ENCODE results near the gene EMC9.

DNA sequence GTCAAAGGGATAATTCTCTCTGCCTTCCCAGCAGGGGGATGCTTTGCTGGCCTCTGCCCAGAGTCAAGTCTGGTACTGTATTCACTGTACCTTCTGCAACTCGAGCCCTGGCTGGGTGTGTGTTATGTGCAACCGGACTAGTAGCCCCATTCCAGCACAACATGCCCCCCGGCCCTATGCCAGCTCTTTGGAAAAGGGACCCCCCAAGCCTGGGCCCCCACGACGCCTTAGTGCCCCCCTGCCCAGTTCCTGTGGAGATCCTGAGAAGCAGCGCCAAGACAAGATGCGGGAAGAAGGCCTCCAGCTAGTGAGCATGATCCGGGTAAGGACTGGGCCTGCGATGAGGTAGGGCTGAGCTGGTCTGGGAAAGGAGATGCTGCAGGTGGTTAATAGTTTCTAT lies 9.2 kb upstream of the EMC9 start:
- TF ChIP-seq CTCF (IDR thresholded peaks at IDR 0.05) (no peak), POLR2A (IDR thresholded peaks at IDR 0.05) (no peak)

Data from uterus (tissue), 2 donors.